ENCODE data around the gene DUXA. TPM values are rescaled to one million over a fixed set of nuclear protein-coding genes. Genes with fewer than 3 reads are reported as not detected.

The DUXA gene
- total RNA-seq, 1 donor from 2014 or later: not detected

DNA sequence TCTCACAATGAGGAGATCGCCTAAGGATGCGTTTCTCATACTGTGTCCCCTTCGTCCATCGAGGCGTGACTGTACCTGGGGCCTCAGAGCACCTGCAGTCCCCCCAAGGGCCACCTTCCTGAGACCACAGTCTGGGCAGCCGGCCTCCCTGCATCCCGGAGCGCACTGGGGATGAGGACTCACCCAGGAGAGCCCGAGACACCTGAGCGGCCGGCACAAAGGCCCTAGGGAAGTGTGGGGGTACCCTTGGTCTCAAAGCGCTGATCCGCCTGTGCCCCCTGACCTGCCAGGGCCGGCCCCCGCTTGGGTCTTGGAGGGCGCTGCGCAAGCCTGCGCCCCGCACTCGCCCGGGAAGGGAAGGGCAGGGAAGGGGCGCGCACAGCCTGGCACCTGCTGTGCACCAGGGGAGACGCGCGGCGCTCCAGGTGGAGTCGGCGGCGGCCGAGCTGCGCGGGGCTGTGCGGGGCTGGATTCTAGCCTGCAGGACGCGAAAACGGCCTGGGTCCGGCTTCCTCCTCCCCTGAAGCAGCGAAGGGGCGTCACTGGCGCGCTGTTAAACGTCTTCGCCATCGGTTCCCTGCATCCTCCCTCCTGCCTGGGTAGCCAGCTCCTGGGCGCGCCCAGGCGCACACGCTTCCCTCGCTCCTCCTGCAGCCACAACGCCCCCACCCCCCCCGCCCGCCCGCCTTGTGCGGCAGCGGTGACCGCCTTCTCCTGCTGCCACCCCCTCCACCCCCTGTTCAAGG lies 61.1 kb downstream of the DUXA start:
- Mint-ChIP-seq H3K36me3 (ENCODE audit: unreplicated experiment) (no peaks in the 10 kb centered on the region), H3K4me3 (ENCODE audit: unreplicated experiment) (no peak overlapping the region), H3K27ac (ENCODE audit: unreplicated experiment) (no peak overlapping the region), H3K9me3 (ENCODE audit: unreplicated experiment) (peaks cover 20% of the 10 kb centered on the region), H3K4me1 (ENCODE audit: unreplicated experiment) (no peaks in the 10 kb centered on the region), H3K27me3 (ENCODE audit: unreplicated experiment) (no peaks in the 10 kb centered on the region)
- TF ChIP-seq, protein P1, sequence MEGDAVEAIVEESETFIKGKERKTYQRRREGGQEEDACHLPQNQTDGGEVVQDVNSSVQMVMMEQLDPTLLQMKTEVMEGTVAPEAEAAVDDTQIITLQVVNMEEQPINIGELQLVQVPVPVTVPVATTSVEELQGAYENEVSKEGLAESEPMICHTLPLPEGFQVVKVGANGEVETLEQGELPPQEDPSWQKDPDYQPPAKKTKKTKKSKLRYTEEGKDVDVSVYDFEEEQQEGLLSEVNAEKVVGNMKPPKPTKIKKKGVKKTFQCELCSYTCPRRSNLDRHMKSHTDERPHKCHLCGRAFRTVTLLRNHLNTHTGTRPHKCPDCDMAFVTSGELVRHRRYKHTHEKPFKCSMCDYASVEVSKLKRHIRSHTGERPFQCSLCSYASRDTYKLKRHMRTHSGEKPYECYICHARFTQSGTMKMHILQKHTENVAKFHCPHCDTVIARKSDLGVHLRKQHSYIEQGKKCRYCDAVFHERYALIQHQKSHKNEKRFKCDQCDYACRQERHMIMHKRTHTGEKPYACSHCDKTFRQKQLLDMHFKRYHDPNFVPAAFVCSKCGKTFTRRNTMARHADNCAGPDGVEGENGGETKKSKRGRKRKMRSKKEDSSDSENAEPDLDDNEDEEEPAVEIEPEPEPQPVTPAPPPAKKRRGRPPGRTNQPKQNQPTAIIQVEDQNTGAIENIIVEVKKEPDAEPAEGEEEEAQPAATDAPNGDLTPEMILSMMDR (IDR thresholded peaks at IDR 0.05): no peak
- peak; percentile 80 for DNase-seq (ENCODE audit: extremely low spot score, unreplicated experiment)

Other genes starting within 250 kb of the DUXA start
- gene USP29, start 47.5 kb downstream of the DUXA start, total RNA-seq: not detected in 2 replicates
- gene ZIM3, start 22.3 kb downstream of the DUXA start, total RNA-seq: not detected in 2 replicates
- gene ZNF264, start 24.0 kb upstream of the DUXA start, total RNA-seq: 34.2 and 36.8 TPM in 2 replicates
- gene AURKC, start 63.5 kb upstream of the DUXA start, total RNA-seq: 0.86 and 0.94 TPM in 2 replicates
- 23.7 and 24.5 TPM in 2 replicates for gene ZNF805, start 73.1 kb upstream of the DUXA start, total RNA-seq
- 85.1 and 86.1 TPM in 2 replicates for gene ZNF460, start 113.0 kb upstream of the DUXA start, total RNA-seq
- 7.1 and 7.3 TPM in 2 replicates for gene ZNF543, start 153.0 kb upstream of the DUXA start, total RNA-seq
- 9.5 and 11.0 TPM in 2 replicates for gene ZNF304, start 183.8 kb upstream of the DUXA start, total RNA-seq
- gene TRAPPC2B, start 196.1 kb upstream of the DUXA start, total RNA-seq: 10.9 and 13.4 TPM in 2 replicates
- gene ZNF547, start 196.1 kb upstream of the DUXA start, total RNA-seq: 3.4 and 5.5 TPM in 2 replicates
- 18.3 and 19.8 TPM in 2 replicates for gene ZNF548, start 222.4 kb upstream of the DUXA start, total RNA-seq
- 12.4 and 12.7 TPM in 2 replicates for gene ZNF17, start 243.7 kb upstream of the DUXA start, total RNA-seq

Measured in osteocyte (in vitro differentiated cells).